Neural progenitor cell (in vitro differentiated cells): Measurements from ENCODE around the gene KCNJ15. TPM values are rescaled to one million over a fixed set of nuclear protein-coding genes. Genes with fewer than 3 reads are reported as not detected.

Experiments used
- DNase-seq: peaks from one replicate; pipeline ENCODE4 v3.0.0-alpha.2; 2016; ENCODE audit warnings: low spot score
- H2AFZ ChIP-seq: fragments of 200-600 bp; sonication (generic); replicated peaks from 2 replicates; pipeline ENCODE4 v1.6.1; 2016; ENCODE audit warnings: antibody characterized with exemption
- H3F3A ChIP-seq: fragments of 200-600 bp; sonication (generic); 2 replicates; pipeline ENCODE4 v1.6.1; 2016; ENCODE audit warnings: antibody characterized with exemption, low read depth
- H3K27ac ChIP-seq: fragments of 200-600 bp; sonication (generic); 2 replicates; pipeline ENCODE4 v1.5.1; 2016; ENCODE audit warnings: mild to moderate bottlenecking
- H3K27me3 ChIP-seq: fragments of 200-600 bp; sonication (generic); 2 replicates; pipeline ENCODE4 v1.6.1; 2016; ENCODE audit warnings: mild to moderate bottlenecking, moderate library complexity
- H3K36me3 ChIP-seq: fragments of 200-600 bp; sonication (generic); 2 replicates; pipeline ENCODE4 v1.5.1; 2016
- H3K4me1 ChIP-seq: fragments of 200-600 bp; sonication (generic); 2 replicates; pipeline ENCODE4 v1.6.1; 2016; ENCODE audit warnings: mixed run types
- H3K4me2 ChIP-seq: fragments of 200-600 bp; sonication (generic); 2 replicates; pipeline ENCODE4 v1.6.1; 2016
- H3K4me3 ChIP-seq: fragments of 200-600 bp; sonication (generic); 2 replicates; pipeline ENCODE4 v1.5.1; 2016
- H3K79me2 ChIP-seq: fragments of 200-600 bp; sonication (generic); 2 replicates; pipeline ENCODE4 v1.6.1; 2016; ENCODE audit warnings: low read depth
- H3K9ac ChIP-seq: fragments of 200-600 bp; sonication (generic); 2 replicates; pipeline ENCODE4 v1.6.1; 2016
- H3K9me3 ChIP-seq: fragments of 200-600 bp; sonication (generic); 2 replicates; pipeline ENCODE4 v1.5.1; 2016; ENCODE audit warnings: low read depth
- H4K20me1 ChIP-seq: fragments of 200-600 bp; sonication (generic); 2 replicates; pipeline ENCODE4 v1.6.1; 2016; ENCODE audit warnings: low read depth
- H3K27ac Mint-ChIP-seq: 3 replicates; pipeline ENCODE4 v1.8.0; 2021; ENCODE audit warnings: mixed read lengths
- H3K27me3 Mint-ChIP-seq: 2 replicates; pipeline ENCODE4 v1.8.0; 2022; ENCODE audit warnings: low read depth, mild to moderate bottlenecking, inconsistent platforms, moderate library complexity, mixed read lengths; ENCODE audit not compliant: insufficient read depth
- H3K36me3 Mint-ChIP-seq: 3 replicates; pipeline ENCODE4 v1.8.0; 2021; ENCODE audit warnings: mixed read lengths
- H3K4me1 Mint-ChIP-seq: 3 replicates; pipeline ENCODE4 v1.8.0; 2021; ENCODE audit warnings: mixed read lengths
- H3K4me3 Mint-ChIP-seq: 3 replicates; pipeline ENCODE4 v1.8.0; 2021; ENCODE audit warnings: mild to moderate bottlenecking, moderate library complexity, mixed read lengths
- H3K9me3 Mint-ChIP-seq: 3 replicates; pipeline ENCODE4 v1.8.0; 2020; ENCODE audit warnings: mixed read lengths
- CTCF ChIP-seq: fragments of 200-600 bp; sonication (generic); IDR thresholded peaks from 2 replicates; pipeline ENCODE4 v1.5.1; 2017; ENCODE audit warnings: antibody characterized with exemption, mild to moderate bottlenecking
- EZH2 ChIP-seq: fragments of 200-600 bp; sonication (generic); IDR thresholded peaks from 2 replicates; pipeline ENCODE4 v1.6.1; 2017; ENCODE audit warnings: antibody characterized with exemption, mild to moderate bottlenecking, moderate library complexity
- EZH2phosphoT487 ChIP-seq: fragments of 200-600 bp; sonication (generic); IDR thresholded peaks from 2 replicates; pipeline ENCODE4 v1.6.1; 2017; ENCODE audit warnings: antibody characterized with exemption
- total RNA-seq: library from RNA; depleted of rRNA; stranded (reverse); fragments of >200 nt; gene quantifications from 2 replicates; pipeline ENCODE4 v1.2.3, GENCODE V29; 2015; ENCODE audit warnings: low replicate concordance

KCNJ15 gene
- total RNA-seq, 1 donor from 2014 or later, result not detected

GRCh38 chr21:38311765-38312164 is 55.0 kb downstream of the KCNJ15 start:
- Histone ChIP-seq H3K4me3 (no peak overlapping the region), H3F3A (peaks cover 17% of the 10 kb centered on the region), H3K27me3 (no peaks in the 10 kb centered on the region), H3K9ac (no peak overlapping the region), H2AFZ (no peak overlapping the region), H3K4me2 (no peak overlapping the region), H3K9me3 (no peaks in the 10 kb centered on the region), H3K27ac (no peak overlapping the region), H3K4me1 (peaks cover 13% of the 10 kb centered on the region), H3K36me3 (no peaks in the 10 kb centered on the region), H3K79me2 (no peaks in the 10 kb centered on the region), H4K20me1 (no peaks in the 10 kb centered on the region)
- H3K4me3 Mint-ChIP-seq, result no peak overlapping the region
- H3K36me3 Mint-ChIP-seq, result no peaks in the 10 kb centered on the region
- DNase-seq, result no peak
- TF ChIP-seq EZH2phosphoT487, result no peak
- TF ChIP-seq EZH2, result no peak
- no peak for TF ChIP-seq CTCF
- peaks cover 18% of the 10 kb centered on the region for H3K4me1 Mint-ChIP-seq
- no peaks in the 10 kb centered on the region for H3K27me3 Mint-ChIP-seq
- no peak overlapping the region for H3K27ac Mint-ChIP-seq
- no peaks in the 10 kb centered on the region for H3K9me3 Mint-ChIP-seq

- TF ChIP-seq CTCF (no peak), EZH2 (no peak), EZH2phosphoT487 (no peak)
- no peaks in the 10 kb centered on the region for H3K36me3 Mint-ChIP-seq
Measured at GRCh38 chr21:38312822-38313221, 56.0 kb downstream of the KCNJ15 start.

GRCh38 chr21:38314558-38314957 is 57.8 kb downstream of the KCNJ15 start:
- H3F3A ChIP-seq, result peaks cover 17% of the 10 kb centered on the region
- Mint-ChIP-seq H3K27ac (no peak overlapping the region), H3K36me3 (no peaks in the 10 kb centered on the region), H3K9me3 (peaks cover 2% of the 10 kb centered on the region), H3K27me3 (no peaks in the 10 kb centered on the region), H3K4me1 (peaks cover 10% of the 10 kb centered on the region), H3K4me3 (no peak overlapping the region)
- H4K20me1 ChIP-seq, result no peaks in the 10 kb centered on the region
- no peak for DNase-seq
- H3K27me3 ChIP-seq, result no peaks in the 10 kb centered on the region
- H2AFZ ChIP-seq, result no peak overlapping the region
- H3K9me3 ChIP-seq, result no peaks in the 10 kb centered on the region
- H3K4me3 ChIP-seq, result no peak overlapping the region
- no peaks in the 10 kb centered on the region for H3K36me3 ChIP-seq
- H3K4me2 ChIP-seq, result no peak overlapping the region
- no peaks in the 10 kb centered on the region for H3K79me2 ChIP-seq
- H3K4me1 ChIP-seq, result peaks cover 13% of the 10 kb centered on the region
- H3K27ac ChIP-seq, result no peak overlapping the region
- H3K9ac ChIP-seq, result no peak overlapping the region
- TF ChIP-seq EZH2, result no peak
- TF ChIP-seq CTCF, result no peak
- no peak for TF ChIP-seq EZH2phosphoT487

More at GRCh38 chr21:38312822-38313221, 56.0 kb downstream of the KCNJ15 start:
- Histone ChIP-seq H3K4me1 (peaks cover 13% of the 10 kb centered on the region), H2AFZ (no peak overlapping the region), H3K4me3 (no peak overlapping the region), H3K27me3 (no peaks in the 10 kb centered on the region), H3K36me3 (no peaks in the 10 kb centered on the region), H3K4me2 (no peak overlapping the region), H4K20me1 (no peaks in the 10 kb centered on the region), H3K79me2 (no peaks in the 10 kb centered on the region), H3F3A (peaks cover 17% of the 10 kb centered on the region), H3K9ac (no peak overlapping the region), H3K9me3 (no peaks in the 10 kb centered on the region), H3K27ac (no peak overlapping the region)
- H3K9me3 Mint-ChIP-seq, result no peaks in the 10 kb centered on the region
- H3K27me3 Mint-ChIP-seq, result no peaks in the 10 kb centered on the region
- peaks cover 17% of the 10 kb centered on the region for H3K4me1 Mint-ChIP-seq
- H3K27ac Mint-ChIP-seq, result no peak overlapping the region
- H3K4me3 Mint-ChIP-seq, result no peak overlapping the region
- no peak for DNase-seq
